NCI-H69 (cell line): ENCODE data around the gene STX19.
"Not testable (repeated sequence)": the region's sequence is repeated elsewhere in the genome, so short reads cannot be mapped to it uniquely, and the experiment has no call there.

Source experiments
- DNase-seq: peaks from one replicate; lab custom pipeline; 2025; lab: John Stamatoyannopoulos, UW

The STX19 gene

DNA sequence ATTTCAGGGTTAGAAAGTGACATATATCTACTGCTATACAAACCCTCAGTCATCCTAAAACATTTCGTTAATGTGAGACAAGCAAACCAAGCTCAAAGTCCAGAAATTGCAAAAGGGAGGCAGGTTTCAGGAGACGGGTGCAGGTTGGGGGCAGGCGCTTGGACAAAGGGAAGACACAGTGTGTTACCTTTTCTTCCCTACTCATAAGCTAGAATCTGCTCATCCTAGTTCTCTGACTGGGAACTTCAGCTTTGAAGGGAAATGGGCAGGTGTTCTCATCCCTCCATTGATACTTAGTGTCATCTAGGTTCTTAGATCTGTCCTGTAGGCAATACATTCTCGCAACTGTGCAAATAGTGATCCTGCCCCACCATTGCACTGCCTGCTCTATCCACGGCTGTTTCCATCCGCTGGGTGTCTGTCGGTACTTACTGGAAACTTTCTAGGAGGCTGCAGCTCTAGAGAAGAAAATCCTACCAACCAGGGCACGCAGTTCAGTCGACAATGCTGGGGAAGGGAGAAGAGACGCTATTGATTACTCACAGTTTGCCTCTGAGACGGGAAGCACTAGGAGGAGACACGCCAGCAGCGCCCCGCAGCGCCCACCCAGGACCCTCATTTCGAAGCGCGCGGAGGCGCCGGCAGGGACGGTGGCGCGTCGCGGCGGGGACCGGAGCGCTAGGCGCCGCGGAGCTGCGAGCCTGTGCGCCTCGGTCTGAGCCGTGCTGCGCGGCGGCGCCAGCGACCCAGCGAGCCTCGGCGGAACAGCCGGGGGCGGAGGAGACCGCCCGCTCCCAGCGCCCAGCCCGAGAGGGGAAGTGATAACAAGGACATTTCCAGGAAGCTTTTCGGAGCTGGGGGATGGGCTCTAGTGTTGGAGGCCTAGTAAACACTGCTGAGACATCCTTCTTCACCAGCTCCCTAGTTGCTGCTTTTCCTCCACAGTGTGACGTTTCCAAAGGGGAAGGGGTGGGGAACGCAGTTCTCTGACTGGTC, 55.0 kb downstream of the STX19 start, which contains the start of gene PROS1:
PROS1 (minus strand) TSS at position 766 of the 996 bp plus-strand sequence; CDS start at position 619, 147 bp downstream.
- DNase-seq = peak; percentile 65

- DNase-seq = no peak
These were observed 58.4 kb downstream of the STX19 start for GRCh38 chr3:93969997-93970396.

DNA sequence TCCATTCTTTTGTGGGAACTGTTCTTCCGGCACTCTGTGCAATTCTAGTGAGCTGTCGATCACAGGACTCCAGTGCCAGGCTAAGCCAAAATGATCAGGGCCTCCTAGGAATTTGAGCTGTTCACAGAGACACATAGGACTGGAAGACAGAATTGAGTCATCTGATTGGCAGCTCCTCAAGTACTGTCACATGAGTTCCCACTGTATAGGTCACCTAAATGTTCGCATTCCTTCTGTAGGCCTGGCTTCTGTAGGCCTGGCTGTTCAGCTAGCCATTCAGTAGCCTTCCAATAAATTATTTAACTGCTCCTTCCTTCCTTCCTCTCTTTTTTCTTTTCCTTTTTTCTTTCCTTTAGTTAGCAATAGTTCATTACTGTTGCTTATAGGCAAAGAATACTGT, 59.0 kb downstream of the STX19 start:
- DNase-seq = no peak

DNA sequence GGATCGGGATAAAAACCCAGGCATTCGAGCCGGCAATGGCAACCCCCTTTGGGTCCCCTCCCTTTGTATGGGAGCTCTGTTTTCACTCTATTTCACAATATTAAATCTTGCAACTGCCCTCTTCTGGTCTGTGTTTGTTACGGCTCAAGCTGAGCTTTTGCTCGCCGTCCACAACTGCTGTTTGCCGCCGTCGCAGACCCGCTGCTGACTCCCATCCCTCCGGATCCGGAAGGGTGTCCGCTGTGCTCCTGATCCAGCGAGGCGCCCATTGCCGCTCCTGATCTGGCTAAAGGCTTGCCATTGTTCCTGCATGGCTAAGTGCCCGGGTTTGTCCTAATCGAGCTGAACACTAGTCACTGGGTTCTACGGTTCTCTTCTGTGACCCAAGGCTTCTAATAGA, 63.3 kb downstream of the STX19 start:
- DNase-seq = not testable (repeated sequence)
